Activated CD8-positive, alpha-beta T cell treated with anti-CD3 and anti-CD28 coated beads for 36 hours (primary cell): Measurements from ENCODE around the gene ATP5F1D. TPM values are rescaled to one million over a fixed set of nuclear protein-coding genes. Genes with fewer than 3 reads are reported as not detected.

Experiments
- ATAC-seq: fragments of 200-7000 bp; cut with Tn5 transposase; one replicate; pipeline ENCODE4 v1.10.0; 2021; ENCODE audit warnings: mild to moderate bottlenecking, moderate library complexity
- CTCF ChIA-PET: fragments of 350-600 bp; sonication (Branson Sonifier 250); formaldehyde crosslinking; loops from one replicate; lab custom pipeline; 2021; ENCODE audit warnings: antibody characterized with exemption; lab: Charles Lee
- POLR2A ChIA-PET: fragments of 350-600 bp; sonication (Branson Sonifier 250); formaldehyde crosslinking; loops from one replicate; lab custom pipeline; 2021; ENCODE audit warnings: antibody characterized with exemption; lab: Charles Lee
- DNase-seq: peaks from one replicate; pipeline ENCODE4 v3.0.0-alpha.2; 2020
- H3K27ac Mint-ChIP-seq: one replicate; pipeline ENCODE4 v1.8.0; 2021; ENCODE audit warnings: mild to moderate bottlenecking, mixed read lengths
- H3K27me3 Mint-ChIP-seq: one replicate; pipeline ENCODE4 v1.8.0; 2021; ENCODE audit warnings: mixed read lengths
- H3K36me3 Mint-ChIP-seq: one replicate; pipeline ENCODE4 v1.8.0; 2021; ENCODE audit warnings: low read depth, mixed read lengths
- H3K4me1 Mint-ChIP-seq: one replicate; pipeline ENCODE4 v1.8.0; 2021; ENCODE audit warnings: low read depth, mixed read lengths
- H3K4me3 Mint-ChIP-seq: one replicate; pipeline ENCODE4 v1.8.0; 2021; ENCODE audit warnings: mild to moderate bottlenecking, moderate library complexity, mixed read lengths
- H3K9me3 Mint-ChIP-seq: one replicate; pipeline ENCODE4 v1.8.0; 2021; ENCODE audit warnings: mixed read lengths
- intact Hi-C: fragments of 100-400 bp; cut with micrococcal nuclease; formaldehyde crosslinking; loops from one replicate; pipeline ENCODE4 v1.10.0; 2022
- total RNA-seq, 2 experiments: library from RNA; stranded (reverse); gene quantifications; one replicate each; pipeline ENCODE4 v1.2.3, GENCODE V29; 2021
- TF ChIP-seq, protein P1 (sequence below): fragments of 200-600 bp; IDR thresholded peaks from one replicate; pipeline ENCODE4 v1.8.0; 2022; ENCODE audit warnings: antibody characterized with exemption, mild to moderate bottlenecking

Gene ATP5F1D
- total RNA-seq, 2 experiments from 2014 or later, result 186 to 199 TPM

- intact Hi-C loops, result no loop called here
- peak overlapping the region; percentile 93 for H3K27ac Mint-ChIP-seq
- ATAC-seq (no peak), DNase-seq (peak; percentile 55)
- POLR2A ChIA-PET, result interaction anchor here (0.7 to 2.6 kb wide), 11 partner anchors 9 to 176 kb away, joined by 3 to 9 read pairs (median 4); partner anchors contain the start of gene FAM174C
- peak overlapping the region; percentile 98 for H3K4me3 Mint-ChIP-seq
- TF ChIP-seq, protein P1, sequence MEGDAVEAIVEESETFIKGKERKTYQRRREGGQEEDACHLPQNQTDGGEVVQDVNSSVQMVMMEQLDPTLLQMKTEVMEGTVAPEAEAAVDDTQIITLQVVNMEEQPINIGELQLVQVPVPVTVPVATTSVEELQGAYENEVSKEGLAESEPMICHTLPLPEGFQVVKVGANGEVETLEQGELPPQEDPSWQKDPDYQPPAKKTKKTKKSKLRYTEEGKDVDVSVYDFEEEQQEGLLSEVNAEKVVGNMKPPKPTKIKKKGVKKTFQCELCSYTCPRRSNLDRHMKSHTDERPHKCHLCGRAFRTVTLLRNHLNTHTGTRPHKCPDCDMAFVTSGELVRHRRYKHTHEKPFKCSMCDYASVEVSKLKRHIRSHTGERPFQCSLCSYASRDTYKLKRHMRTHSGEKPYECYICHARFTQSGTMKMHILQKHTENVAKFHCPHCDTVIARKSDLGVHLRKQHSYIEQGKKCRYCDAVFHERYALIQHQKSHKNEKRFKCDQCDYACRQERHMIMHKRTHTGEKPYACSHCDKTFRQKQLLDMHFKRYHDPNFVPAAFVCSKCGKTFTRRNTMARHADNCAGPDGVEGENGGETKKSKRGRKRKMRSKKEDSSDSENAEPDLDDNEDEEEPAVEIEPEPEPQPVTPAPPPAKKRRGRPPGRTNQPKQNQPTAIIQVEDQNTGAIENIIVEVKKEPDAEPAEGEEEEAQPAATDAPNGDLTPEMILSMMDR, result peak; percentile 7
- H3K36me3 Mint-ChIP-seq, result peaks cover 26% of the 10 kb centered on the region
- H3K9me3 Mint-ChIP-seq, result no peaks in the 10 kb centered on the region
- H3K27me3 Mint-ChIP-seq, result no peaks in the 10 kb centered on the region
- CTCF ChIA-PET, result interaction anchor here (0.9 to 16.1 kb wide), 2 partner anchors 13 to 18 kb away, joined by 4 to 449 read pairs; partner anchors contain the start of gene ATP5F1D
- H3K4me1 Mint-ChIP-seq, result peaks cover 55% of the 10 kb centered on the region
Measured at GRCh38 chr19:1261798-1262622, 20.5 kb downstream of the ATP5F1D start.

GRCh38 chr19:1262623-1263123, 21.1 kb downstream of the ATP5F1D start:
- Mint-ChIP-seq H3K36me3 (peaks cover 22% of the 10 kb centered on the region), H3K4me3 (peak overlapping the region; percentile 98), H3K9me3 (no peaks in the 10 kb centered on the region), H3K27me3 (no peaks in the 10 kb centered on the region), H3K4me1 (peaks cover 57% of the 10 kb centered on the region), H3K27ac (peak overlapping the region; percentile 73)
- POLR2A ChIA-PET, result interaction anchor here (1.1 to 2.6 kb wide), 9 partner anchors 11 to 176 kb away, joined by 3 to 9 read pairs (median 4); partner anchors contain the start of gene FAM174C
- TF ChIP-seq, protein P1, result no peak
- intact Hi-C loops, result no loop called here
- no peak for ATAC-seq
- CTCF ChIA-PET, result interaction anchor here (0.9 to 16.1 kb wide), 3 partner anchors 10 to 19 kb away, joined by 4 to 449 read pairs (median 4); partner anchors contain the start of gene ATP5F1D
- DNase-seq, result no peak

- H3K27me3 Mint-ChIP-seq, result no peaks in the 10 kb centered on the region
- H3K36me3 Mint-ChIP-seq, result peaks cover 19% of the 10 kb centered on the region
- peak overlapping the region; percentile 73 for H3K27ac Mint-ChIP-seq
- ChIA-PET CTCF (interaction anchor here (1.1 to 16.1 kb wide), 2 partner anchors 10 to 19 kb away, joined by 4 to 449 read pairs; partner anchors contain the start of gene ATP5F1D), POLR2A (interaction anchor here (1.1 to 2.5 kb wide), 4 partner anchors 10 to 21 kb away, joined by 3 to 8 read pairs (median 4); partner anchors contain the start of gene FAM174C)
- TF ChIP-seq, protein P1, result no peak
- H3K9me3 Mint-ChIP-seq, result no peaks in the 10 kb centered on the region
- peak overlapping the region; percentile 98 for H3K4me3 Mint-ChIP-seq
- intact Hi-C loops, result no loop called here
- ATAC-seq, result no peak
- DNase-seq, result no peak
- H3K4me1 Mint-ChIP-seq, result peaks cover 57% of the 10 kb centered on the region
Measured at GRCh38 chr19:1263188-1263587, 21.6 kb downstream of the ATP5F1D start.

GRCh38 chr19:1264801-1265614, 23.5 kb downstream of the ATP5F1D start:
- DNase-seq (no peak), ATAC-seq (no peak)
- peaks cover 51% of the 10 kb centered on the region for H3K4me1 Mint-ChIP-seq
- H3K4me3 Mint-ChIP-seq, result no peak overlapping the region
- CTCF ChIA-PET, result interaction anchor here (16.1 kb wide), 1 partner anchor 21 kb away, joined by 449 read pairs; the partner anchor contains the start of gene ATP5F1D
- H3K9me3 Mint-ChIP-seq, result no peaks in the 10 kb centered on the region
- TF ChIP-seq, protein P1, result no peak
- no peaks in the 10 kb centered on the region for H3K27me3 Mint-ChIP-seq
- intact Hi-C loops, result no loop called here
- POLR2A ChIA-PET, result interaction anchor here (1.4 to 6.1 kb wide), 2 partner anchors 18 to 21 kb away, joined by 4 to 88 read pairs; no protein-coding TSS in a partner anchor
- peaks cover 16% of the 10 kb centered on the region for H3K36me3 Mint-ChIP-seq
- peak overlapping the region; percentile 39 for H3K27ac Mint-ChIP-seq
